Measurements from ENCODE around the gene STX3. TPM values are rescaled to one million over a fixed set of nuclear protein-coding genes. Genes with fewer than 3 reads are reported as not detected.
"Not testable (repeated sequence)": the region's sequence is repeated elsewhere in the genome, so short reads cannot be mapped to it uniquely, and the experiment has no call there.

The STX3 gene
- total and polyA plus RNA-seq, 2 experiments from 2014 or later: 5.6 to 9.3 TPM

- in situ Hi-C loops (cut with MboI): no loop called here
- Histone ChIP-seq H3K9me3 (ENCODE audit: low read depth) (no peaks in the 10 kb centered on the region), H3F3A (ENCODE audit: insufficient read depth) (no peaks in the 10 kb centered on the region), H3K27me3 (replicated peaks; ENCODE audit: insufficient read depth) (no peaks in the 10 kb centered on the region), H3K4me2 (ENCODE audit: unreplicated experiment) (no peak overlapping the region), H2AFZ (no peak overlapping the region), H3K27ac (no peak overlapping the region), H3K4me1 (ENCODE audit: insufficient read depth) (no peaks in the 10 kb centered on the region), H4K20me1 (ENCODE audit: insufficient read depth) (no peaks in the 10 kb centered on the region), H3K9ac (no peak overlapping the region), H3K9me2 (ENCODE audit: insufficient read depth) (no peaks in the 10 kb centered on the region), H3K4me3 (no peak overlapping the region), H3K36me3 (ENCODE audit: low read depth) (no peaks in the 10 kb centered on the region), H3K79me2 (ENCODE audit: insufficient read depth) (no peaks in the 10 kb centered on the region)
- TF ChIP-seq EZH2 (IDR thresholded peaks at IDR 0.05; ENCODE audit: insufficient read depth, poor library complexity, severe bottlenecking) (no peak), EZH2phosphoT487 (IDR thresholded peaks at IDR 0.05; ENCODE audit: insufficient read depth, low read depth) (no peak)
- no peak for DNase-seq
- WGBS, 2 experiments (ENCODE audit: low coverage in 1 of 2, low lambda C conversion rate in 2 of 2, missing lambda C conversion rate in 2 of 2): 0 to 2% methylated on average over 2 of the region's 2 CpGs
These were observed 94.0 kb downstream of the STX3 start for GRCh38 chr11:59849129-59849528.

- H3K4me2 ChIP-seq (ENCODE audit: unreplicated experiment); in situ Hi-C loops (cut with MboI); H3K36me3 ChIP-seq (ENCODE audit: low read depth); H2AFZ ChIP-seq; H3K9me2 ChIP-seq (ENCODE audit: insufficient read depth); H4K20me1 ChIP-seq (ENCODE audit: insufficient read depth); H3K27ac ChIP-seq; H3K79me2 ChIP-seq (ENCODE audit: insufficient read depth); H3F3A ChIP-seq (ENCODE audit: insufficient read depth); H3K9me3 ChIP-seq (ENCODE audit: low read depth); H3K4me3 ChIP-seq; H3K4me1 ChIP-seq (ENCODE audit: insufficient read depth); DNase-seq; H3K27me3 ChIP-seq (replicated peaks; ENCODE audit: insufficient read depth); H3K9ac ChIP-seq: not testable (repeated sequence)
- 17 to 23% methylated on average over 2 of the region's 2 CpGs for WGBS, 2 experiments (ENCODE audit: low coverage in 1 of 2, low lambda C conversion rate in 2 of 2, missing lambda C conversion rate in 2 of 2)
These were observed 94.4 kb downstream of the STX3 start for GRCh38 chr11:59849551-59849950.

- H3K4me1 ChIP-seq (ENCODE audit: insufficient read depth); H3K9ac ChIP-seq; in situ Hi-C loops (cut with MboI); H3K4me2 ChIP-seq (ENCODE audit: unreplicated experiment); H3K27ac ChIP-seq; H2AFZ ChIP-seq; H3K4me3 ChIP-seq; H3F3A ChIP-seq (ENCODE audit: insufficient read depth); H3K79me2 ChIP-seq (ENCODE audit: insufficient read depth); H3K36me3 ChIP-seq (ENCODE audit: low read depth); H3K9me2 ChIP-seq (ENCODE audit: insufficient read depth); H3K9me3 ChIP-seq (ENCODE audit: low read depth); H4K20me1 ChIP-seq (ENCODE audit: insufficient read depth); H3K27me3 ChIP-seq (replicated peaks; ENCODE audit: insufficient read depth); DNase-seq: not testable (repeated sequence)
- 44 to 50% methylated on average over 5 of the region's 5 CpGs for WGBS, 2 experiments (ENCODE audit: low coverage in 1 of 2, low lambda C conversion rate in 2 of 2, missing lambda C conversion rate in 2 of 2)
These were observed 96.2 kb downstream of the STX3 start for GRCh38 chr11:59851416-59851815.

GRCh38 chr11:59854871-59855270, 99.7 kb downstream of the STX3 start:
- Histone ChIP-seq H3K4me1 (ENCODE audit: insufficient read depth) (no peaks in the 10 kb centered on the region), H3F3A (ENCODE audit: insufficient read depth) (no peaks in the 10 kb centered on the region), H3K36me3 (ENCODE audit: low read depth) (no peaks in the 10 kb centered on the region), H3K4me2 (ENCODE audit: unreplicated experiment) (no peak overlapping the region), H4K20me1 (ENCODE audit: insufficient read depth) (no peaks in the 10 kb centered on the region), H2AFZ (no peak overlapping the region), H3K9me3 (ENCODE audit: low read depth) (no peaks in the 10 kb centered on the region), H3K27ac (no peak overlapping the region), H3K9ac (no peak overlapping the region), H3K9me2 (ENCODE audit: insufficient read depth) (no peaks in the 10 kb centered on the region), H3K79me2 (ENCODE audit: insufficient read depth) (no peaks in the 10 kb centered on the region), H3K4me3 (no peak overlapping the region), H3K27me3 (replicated peaks; ENCODE audit: insufficient read depth) (no peaks in the 10 kb centered on the region; the same call in 1 of the 2 replicates)
- DNase-seq: no peak
- TF ChIP-seq EZH2phosphoT487 (IDR thresholded peaks at IDR 0.05; ENCODE audit: insufficient read depth, low read depth) (no peak), EZH2 (IDR thresholded peaks at IDR 0.05; ENCODE audit: insufficient read depth, poor library complexity, severe bottlenecking) (no peak)
- 0 to 8% methylated on average over 2 of the region's 2 CpGs for WGBS, 2 experiments (ENCODE audit: low coverage in 1 of 2, low lambda C conversion rate in 2 of 2, missing lambda C conversion rate in 2 of 2)
- in situ Hi-C loops (cut with MboI): no loop called here

Other genes with a start within 250 kb of the STX3 start
- gene OR4D9, start 243.8 kb upstream of the STX3 start, total RNA-seq (2014; rRNA removed; shearing (Covaris generic)): not detected in 2 replicates
- gene OR4D9, start 243.8 kb upstream of the STX3 start, polyA plus RNA-seq (2016; fragmentation: Nextera tagmentation; extraction: Ambion mirVana): not detected in 2 replicates
- gene OSBP, start 139.6 kb upstream of the STX3 start, total RNA-seq (2014; rRNA removed; shearing (Covaris generic)): 17.2 and 26.4 TPM in 2 replicates
- gene OSBP, start 139.6 kb upstream of the STX3 start, polyA plus RNA-seq (2016; fragmentation: Nextera tagmentation; extraction: Ambion mirVana): 10.7 and 12.8 TPM in 2 replicates
- gene PATL1, start 86.3 kb upstream of the STX3 start, total RNA-seq (2014; rRNA removed; shearing (Covaris generic)): 9.6 and 12.5 TPM in 2 replicates
- gene PATL1, start 86.3 kb upstream of the STX3 start, polyA plus RNA-seq (2016; fragmentation: Nextera tagmentation; extraction: Ambion mirVana): 8.5 and 10.7 TPM in 2 replicates
- not detected in 2 replicates for gene OR10V1, start 41.5 kb upstream of the STX3 start, total RNA-seq (2014; rRNA removed; shearing (Covaris generic))
- gene OR10V1, start 41.5 kb upstream of the STX3 start, polyA plus RNA-seq (2016; fragmentation: Nextera tagmentation; extraction: Ambion mirVana): not detected in 2 replicates
- 43.6 and 49.3 TPM in 2 replicates for gene MRPL16, start 55.4 kb downstream of the STX3 start, total RNA-seq (2014; rRNA removed; shearing (Covaris generic))
- 65.1 and 67.4 TPM in 2 replicates for gene MRPL16, start 55.4 kb downstream of the STX3 start, polyA plus RNA-seq (2016; fragmentation: Nextera tagmentation; extraction: Ambion mirVana)
- not detected in 2 replicates for gene CBLIF, start 90.1 kb downstream of the STX3 start, total RNA-seq (2014; rRNA removed; shearing (Covaris generic))
- not detected in 2 replicates for gene CBLIF, start 90.1 kb downstream of the STX3 start, polyA plus RNA-seq (2016; fragmentation: Nextera tagmentation; extraction: Ambion mirVana)
- gene TCN1, start 111.1 kb downstream of the STX3 start, total RNA-seq (2014; rRNA removed; shearing (Covaris generic)): not detected in 2 replicates
- not detected in 2 replicates for gene TCN1, start 111.1 kb downstream of the STX3 start, polyA plus RNA-seq (2016; fragmentation: Nextera tagmentation; extraction: Ambion mirVana)
- gene OOSP3, start 123.4 kb downstream of the STX3 start, total RNA-seq (2014; rRNA removed; shearing (Covaris generic)): not detected in 2 replicates
- gene OOSP3, start 123.4 kb downstream of the STX3 start, polyA plus RNA-seq (2016; fragmentation: Nextera tagmentation; extraction: Ambion mirVana): not detected in 2 replicates
- gene OOSP1, start 183.1 kb downstream of the STX3 start, total RNA-seq (2014; rRNA removed; shearing (Covaris generic)): not detected in 2 replicates
- not detected in 2 replicates for gene OOSP1, start 183.1 kb downstream of the STX3 start, polyA plus RNA-seq (2016; fragmentation: Nextera tagmentation; extraction: Ambion mirVana)
- gene OOSP4A, start 208.7 kb downstream of the STX3 start, total RNA-seq (2014; rRNA removed; shearing (Covaris generic)): not detected in 2 replicates
- gene OOSP4A, start 208.7 kb downstream of the STX3 start, polyA plus RNA-seq (2016; fragmentation: Nextera tagmentation; extraction: Ambion mirVana): not detected in 2 replicates

All from GM23248 (cell line).